Stimulated activated CD4-positive, alpha-beta T cell treated with anti-CD3 and anti-CD28 coated beads, Interleukin-2, amount 100 ng/mL, for 24 hours (primary cell): ENCODE data around the gene HIF1A.
A peak's percentile ranks its signal among the peaks of the same experiment; 100 is the strongest.
"Not testable (repeated sequence)": the region's sequence is repeated elsewhere in the genome, so short reads cannot be mapped to it uniquely, and the experiment has no call there.

Experiments
- DNase-seq, 2 donors: peaks; one replicate each; pipeline ENCODE4 v3.0.0-alpha.2; 2020

HIF1A gene

DNA sequence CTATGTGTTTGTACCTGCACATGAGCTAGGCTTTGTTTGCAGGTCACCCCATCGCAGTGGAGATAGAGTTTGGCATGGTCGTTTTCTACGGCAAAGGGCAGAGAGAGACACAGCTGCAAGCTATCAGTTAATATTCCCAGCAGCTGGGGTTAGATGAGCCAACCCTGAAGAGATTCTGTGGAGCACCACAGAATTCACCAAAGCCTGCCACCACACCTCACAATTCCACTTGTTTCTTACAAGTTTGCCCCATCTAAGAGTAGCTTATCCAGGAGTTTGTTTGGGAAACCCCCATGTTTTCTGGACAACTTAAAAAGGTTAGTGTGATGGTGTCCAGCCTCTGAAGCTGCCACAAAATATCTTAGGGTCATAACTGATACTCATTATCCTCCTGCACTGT is 20.0 kb upstream of the HIF1A start:
- DNase-seq: no peak

DNA sequence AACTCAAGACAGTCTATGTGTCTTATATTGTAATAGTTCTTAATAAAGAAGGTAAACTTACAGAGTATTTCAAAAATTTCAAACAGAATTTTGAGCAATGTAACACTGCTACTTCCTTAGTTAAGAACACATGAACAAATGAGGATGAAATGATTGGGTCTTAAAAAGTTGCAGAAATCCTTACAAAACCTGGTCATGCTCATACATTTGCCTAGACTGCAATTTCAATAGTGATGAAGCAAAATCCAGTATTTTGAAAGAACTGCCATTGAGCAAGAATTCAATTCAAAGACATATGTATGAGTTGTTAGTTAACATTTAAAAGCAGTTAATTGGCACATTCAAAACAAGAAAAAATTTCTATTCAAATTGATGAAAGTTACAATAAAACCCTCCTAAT is 17.8 kb upstream of the HIF1A start:
- DNase-seq: no peak

DNA sequence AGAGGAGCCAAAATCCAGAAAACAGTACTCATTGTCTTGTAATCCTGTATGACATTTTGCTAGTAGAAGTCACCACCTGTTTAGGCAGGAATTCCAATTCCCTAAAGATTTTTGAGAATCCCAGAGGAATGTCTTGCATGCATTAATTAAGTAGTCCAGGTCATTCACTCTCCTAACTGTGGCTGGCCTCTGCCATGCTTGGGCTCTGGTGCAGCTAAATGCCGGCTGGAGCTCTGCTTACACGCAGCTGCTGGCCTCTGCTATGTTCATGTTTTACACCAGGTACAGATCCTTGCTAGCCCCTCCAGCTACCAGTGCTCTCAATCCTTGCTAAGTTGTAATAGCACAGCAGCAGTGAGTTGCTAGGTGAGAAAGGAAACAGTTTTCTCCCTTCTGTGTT is 16.3 kb upstream of the HIF1A start:
- DNase-seq: no peak

DNA sequence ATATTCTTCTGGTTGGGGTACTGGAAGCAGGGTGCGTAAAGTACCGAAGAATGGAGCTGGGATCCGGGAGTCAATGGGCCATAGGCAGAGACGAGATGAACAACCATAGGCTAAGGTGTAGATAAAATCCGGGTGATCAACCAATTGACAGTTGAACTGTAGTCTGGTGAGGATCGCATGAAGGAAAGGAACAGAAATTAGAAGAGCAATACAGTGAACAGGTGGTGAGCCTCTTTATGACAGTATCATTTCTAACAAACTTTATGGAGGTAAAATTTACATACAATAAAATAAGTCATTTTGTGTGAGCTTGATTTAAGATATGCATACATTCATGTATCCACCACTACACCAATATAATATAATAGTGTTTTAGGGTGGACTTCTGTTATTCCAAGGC is 13.9 kb upstream of the HIF1A start:
- no peak for DNase-seq

DNA sequence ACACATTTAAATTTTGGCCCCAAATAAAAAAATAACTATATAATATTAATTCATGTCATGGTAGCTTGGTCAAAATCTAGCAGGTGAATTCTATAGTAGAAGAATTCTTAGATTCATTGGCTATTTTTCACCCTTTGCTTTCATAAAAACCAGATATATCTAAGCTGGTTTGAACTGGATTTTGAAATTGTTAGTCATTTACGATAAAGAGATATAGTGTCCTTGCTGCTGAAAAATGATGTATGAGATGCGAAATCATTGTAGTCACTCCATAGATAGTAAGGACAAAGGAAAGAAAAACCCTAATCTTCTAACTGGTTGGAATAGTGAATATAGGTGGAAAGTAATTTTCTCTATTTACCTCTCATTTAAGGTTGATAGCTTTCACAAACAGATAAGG is 12.2 kb upstream of the HIF1A start:
- DNase-seq: no peak

DNA sequence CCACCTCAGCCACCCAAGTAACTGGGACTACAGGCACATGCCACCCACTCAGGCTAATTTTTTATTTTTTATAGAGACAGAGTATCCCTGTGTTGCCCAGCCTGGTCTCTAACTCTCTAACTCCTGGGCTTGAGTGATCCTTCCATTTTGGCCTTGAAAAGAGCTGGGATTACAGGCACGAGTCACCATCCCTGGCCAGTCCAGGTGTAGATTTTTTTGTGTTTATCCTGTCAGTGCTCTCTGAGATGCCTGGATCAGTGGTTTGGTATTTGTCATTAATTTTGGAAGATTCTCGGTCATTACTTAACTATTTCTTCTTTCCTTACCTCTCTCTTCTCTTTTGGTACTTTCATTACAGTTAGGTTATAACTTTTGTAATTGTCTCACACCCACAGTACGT is 5.3 kb upstream of the HIF1A start:
- no peak for DNase-seq

DNA sequence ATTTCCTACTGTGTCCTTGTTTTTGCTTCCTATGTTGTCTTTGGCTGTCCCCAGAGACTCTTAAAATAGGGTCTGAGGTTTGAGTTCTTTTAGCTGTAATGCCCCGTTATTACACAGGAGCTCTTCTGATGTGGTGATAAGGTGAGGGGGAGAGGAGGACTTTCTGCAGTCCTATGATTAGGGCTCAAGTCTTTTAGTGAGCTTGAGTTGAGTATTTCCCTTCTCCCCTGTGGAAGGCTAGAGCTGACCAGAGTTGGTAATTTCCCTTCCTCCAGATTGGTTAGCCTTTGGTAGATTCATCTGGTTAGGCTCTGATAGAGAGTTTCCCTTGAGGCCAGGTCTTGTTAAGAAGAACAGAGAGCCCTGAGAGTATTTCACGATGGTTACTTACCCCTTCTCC is 4.3 kb upstream of the HIF1A start:
- no peak for DNase-seq

DNA sequence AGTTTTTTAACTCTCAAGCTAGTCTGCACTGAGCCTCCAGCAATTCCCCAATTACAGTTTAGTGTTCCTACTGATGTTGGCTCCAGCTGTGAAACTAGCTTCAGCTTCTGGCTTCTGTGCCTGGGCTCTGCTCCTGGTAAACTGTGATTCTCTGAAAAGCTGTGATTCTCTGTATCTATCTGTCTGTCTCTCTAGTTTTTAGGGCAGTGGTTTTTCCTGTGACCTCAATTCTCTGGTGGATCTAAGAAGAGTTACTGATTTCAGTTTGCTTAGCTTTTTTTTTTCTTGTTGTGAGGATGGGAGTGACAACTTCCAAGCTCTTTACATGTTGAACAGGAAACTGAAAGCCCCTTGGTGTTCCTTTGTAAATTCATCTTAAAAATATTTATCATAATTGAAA is 3.8 kb upstream of the HIF1A start:
- no peak for DNase-seq

DNA sequence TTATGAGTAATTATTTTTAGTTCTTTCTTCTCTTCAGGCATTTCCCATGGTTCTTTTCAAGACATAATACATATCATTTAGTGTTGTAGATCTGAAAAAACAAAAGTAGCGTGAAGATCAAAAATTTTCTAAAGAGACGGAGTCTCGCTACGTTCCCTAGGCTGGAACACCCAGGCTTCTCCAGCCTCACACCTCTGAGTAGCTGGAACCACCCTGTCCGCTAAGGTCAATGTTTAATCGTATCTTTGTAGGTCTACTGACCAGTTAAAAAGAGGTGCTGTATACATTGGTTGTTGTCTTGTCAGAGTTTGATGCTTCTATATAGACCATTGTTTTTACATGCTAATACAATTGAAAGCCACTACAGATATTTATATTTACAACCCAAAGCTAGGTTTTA is 1.3 kb upstream of the HIF1A start:
- no peak for DNase-seq

DNA sequence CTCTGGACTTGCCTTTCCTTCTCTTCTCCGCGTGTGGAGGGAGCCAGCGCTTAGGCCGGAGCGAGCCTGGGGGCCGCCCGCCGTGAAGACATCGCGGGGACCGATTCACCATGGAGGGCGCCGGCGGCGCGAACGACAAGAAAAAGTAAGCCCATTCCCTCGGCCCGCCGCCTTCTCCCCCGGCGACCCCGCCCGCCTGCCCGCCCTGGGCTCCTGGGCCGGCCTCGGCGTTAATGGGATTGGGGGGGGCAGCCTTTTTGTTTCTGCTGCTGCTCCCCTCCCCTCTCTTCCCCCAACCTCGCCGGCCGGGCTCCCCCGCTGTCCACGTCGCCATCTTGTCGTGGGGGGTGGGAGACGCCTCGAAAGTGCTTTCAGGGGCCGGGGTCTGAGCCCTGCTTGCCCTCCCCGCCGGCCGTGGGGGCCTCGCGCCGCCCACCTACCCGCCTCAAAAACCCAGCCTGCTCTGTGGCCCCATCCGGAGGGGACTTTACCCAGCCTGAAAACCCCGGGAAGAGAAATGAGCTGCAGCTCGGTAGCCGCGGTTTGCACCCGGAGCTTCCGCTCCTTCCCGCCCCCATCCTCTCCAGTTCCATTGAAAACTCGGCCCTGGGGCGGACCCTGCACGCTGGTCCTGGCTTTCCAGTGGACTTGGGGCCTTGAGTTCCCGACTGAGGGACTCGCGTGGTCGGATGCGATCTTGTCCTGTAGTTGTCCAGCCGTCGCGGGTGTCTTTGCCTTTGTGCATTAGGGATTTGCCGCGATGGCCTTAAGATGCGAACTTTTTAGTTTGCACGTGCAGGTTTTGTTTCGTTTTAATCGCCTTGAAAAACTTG is 598 bp downstream of the HIF1A start:
- DNase-seq: peak; percentile 64 to 66

DNA sequence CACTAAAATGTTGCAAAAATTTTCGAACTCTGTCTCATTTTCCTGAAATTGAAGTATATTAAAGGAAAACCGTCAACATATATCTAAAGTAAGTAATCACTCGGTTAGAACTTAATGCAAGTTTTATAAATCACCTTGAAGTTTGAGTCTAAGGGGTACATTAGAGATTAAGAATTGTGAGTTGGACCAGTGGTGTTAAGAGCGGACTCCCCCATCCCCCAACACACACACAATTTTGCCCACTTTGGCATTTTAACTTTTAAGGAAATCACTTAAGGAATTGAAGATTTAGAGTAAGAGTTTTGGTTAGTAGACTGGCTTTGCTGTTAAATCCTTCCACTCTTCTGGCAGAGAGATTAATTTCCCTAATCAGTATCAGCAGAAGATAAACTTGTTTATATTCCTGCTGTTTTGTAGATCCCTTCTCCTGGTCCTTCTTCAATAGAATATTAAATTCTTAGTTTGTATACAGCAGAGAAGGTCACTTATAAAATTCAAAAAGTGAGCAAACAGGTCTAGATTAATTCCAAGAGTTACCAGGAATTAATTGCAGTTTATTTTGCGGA is 1.5 kb downstream of the HIF1A start:
- no peak for DNase-seq

DNA sequence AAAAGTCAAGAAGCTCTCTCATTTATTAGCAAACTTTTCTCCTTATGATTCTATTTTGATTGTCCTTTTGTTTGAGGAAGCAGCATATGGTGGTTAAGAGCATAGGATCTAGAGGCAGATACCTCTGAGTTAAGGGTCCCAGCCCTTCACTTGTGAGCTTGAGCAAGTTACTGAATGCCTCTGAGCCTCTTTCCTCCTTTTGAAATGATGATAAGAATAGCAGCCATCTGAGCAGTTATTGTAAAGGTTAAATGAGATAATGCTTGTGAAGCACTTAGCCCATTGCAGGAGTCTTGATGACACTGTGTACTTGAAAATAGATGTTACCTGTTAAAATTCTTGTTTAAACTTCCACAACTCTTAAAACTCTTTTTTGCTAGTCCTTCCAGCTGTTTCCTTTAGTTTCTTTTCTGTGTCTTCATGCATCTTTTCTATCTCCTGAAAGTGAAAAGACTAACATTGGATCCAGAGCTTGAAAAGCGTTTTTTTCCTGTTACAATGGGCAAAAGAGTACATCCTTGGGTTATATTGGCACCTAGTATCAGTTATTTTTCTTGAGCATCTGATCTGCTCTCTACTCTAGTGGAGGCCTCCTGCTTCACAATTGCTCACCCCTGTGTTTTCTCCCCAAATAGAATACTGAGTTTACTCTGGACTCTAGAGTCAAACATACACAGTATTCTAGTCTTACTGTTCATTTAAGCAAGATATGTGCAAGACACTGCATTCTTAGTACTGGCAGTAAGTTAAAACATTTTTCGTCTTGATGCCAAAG is 3.1 kb downstream of the HIF1A start:
- DNase-seq: no peak

DNA sequence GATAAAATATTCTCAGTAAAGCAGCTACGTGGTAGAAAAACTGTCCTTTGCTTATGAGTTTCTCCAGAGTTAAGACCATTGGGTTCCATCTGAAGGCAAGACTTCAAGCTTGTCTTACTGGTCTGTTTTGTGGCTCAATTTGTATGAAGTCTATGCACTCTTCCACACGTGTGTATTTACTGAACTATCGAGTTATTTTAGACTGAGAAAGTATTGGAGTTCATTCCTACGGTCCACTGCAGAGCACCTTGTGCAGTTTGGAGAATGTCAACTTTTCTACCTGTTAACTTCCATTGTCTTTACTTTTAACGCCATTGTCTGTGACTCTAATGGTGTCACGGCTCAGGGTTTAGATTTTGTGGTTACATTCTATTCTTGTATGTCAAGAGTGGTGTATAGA is 3.7 kb downstream of the HIF1A start:
- no peak for DNase-seq

DNA sequence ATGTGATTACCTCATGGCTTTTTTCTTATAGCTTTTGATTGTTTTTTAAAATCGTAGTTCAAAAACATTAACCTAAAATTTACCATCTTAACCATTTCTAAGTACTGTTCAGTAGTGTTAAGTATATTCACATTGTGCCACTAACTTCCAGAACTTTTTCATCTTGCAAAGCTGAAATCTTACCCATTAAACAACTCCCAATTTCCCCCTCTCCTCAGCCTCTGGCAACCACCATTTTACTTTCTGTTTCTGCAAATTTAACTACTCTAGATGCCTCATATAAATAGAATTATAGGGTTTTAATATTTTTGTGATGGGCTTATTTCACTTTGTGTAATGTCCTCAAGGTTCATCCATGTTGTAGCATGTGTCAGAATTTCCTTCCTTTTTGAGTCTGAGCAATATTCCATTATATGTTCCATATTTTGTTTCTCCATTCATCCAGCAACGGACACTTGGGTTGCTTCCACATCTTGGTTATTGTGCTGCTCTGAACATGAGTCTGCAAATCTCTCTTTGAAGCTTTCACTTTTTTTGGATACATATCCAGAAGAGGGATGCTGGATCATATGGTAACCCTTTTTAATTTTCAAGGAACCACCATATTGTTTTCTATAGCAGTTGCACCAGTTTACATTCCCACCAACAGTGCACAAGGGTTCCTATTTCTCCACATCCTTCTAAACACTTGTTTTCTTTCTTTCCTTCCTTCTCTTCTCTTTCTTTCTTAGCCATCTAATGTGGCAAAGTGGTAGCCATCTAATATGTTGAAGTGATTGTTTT is 5.0 kb downstream of the HIF1A start:
- no peak for DNase-seq

DNA sequence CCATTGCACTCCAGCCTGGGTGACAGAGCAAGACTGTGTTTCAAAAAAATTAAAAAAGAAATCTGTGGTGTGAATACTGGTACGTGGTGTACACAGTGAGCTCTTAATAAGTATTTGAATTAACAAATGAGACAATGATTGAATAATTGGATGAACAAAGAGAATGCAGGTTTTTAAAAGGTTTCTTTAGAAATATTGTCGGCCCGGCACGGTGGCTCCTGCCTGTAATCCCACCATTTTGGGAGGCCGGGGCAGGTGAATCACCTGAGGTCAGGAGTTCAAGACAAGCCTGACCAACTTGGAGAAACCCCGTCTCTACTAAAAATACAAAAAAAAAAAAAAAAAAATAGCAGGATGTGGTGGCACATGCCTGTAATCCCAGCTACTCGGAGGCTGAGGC is 6.6 kb downstream of the HIF1A start:
- peak in 1 of 2 donors; percentile 22 for DNase-seq

DNA sequence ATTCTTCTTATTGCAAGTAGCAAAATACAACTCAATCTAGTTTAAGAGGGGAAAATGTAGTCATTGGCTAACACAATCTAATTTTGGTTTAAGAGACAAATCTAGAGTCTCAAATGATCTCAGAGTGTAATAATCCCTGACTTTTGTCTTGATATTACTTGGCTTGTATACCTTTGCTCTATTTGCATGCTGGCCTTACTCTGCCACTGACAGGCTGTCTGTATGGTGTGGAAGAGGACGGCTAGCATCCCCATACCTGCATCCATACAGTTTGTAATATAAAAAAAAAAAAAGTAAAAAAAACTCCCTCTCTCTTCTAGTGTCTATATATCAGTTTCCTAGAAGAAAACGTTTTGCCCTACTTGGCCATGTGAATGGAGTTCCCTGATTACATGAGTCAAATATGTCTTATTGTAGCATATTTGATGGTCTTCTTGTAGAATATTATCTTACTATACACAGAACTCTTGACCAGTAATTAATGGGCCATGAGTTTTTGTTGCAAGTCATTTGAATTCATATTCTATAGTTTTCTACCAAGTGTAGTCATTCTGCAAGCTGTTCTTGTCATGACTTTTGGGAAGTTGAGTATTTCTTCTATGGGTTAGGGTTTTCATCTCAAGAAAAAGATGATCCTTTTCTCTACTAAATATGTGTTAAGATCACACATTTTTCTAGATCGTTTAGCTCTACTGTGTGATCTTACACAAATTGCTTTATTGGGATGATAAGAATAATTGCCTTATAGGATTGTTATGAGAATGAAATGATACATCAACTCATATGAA is 8.2 kb downstream of the HIF1A start:
- DNase-seq: no peak

DNA sequence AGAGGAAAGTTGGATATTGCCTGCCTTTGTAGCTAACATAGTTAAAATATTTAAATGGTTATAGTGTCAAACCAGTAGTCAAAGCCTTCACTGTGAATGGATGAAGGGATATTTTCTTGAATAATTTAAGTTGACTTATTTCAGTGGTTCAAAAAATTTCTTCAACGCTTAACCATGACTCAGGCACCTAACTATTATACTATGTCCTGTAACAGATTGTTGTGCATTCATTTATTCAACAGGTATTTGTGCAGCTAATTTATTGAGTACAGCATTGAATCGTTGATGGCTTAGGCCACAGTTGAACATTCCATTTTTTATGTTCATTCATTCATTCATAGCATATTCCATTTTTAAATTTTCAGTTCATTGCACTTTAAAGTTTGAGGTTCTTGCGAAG is 9.2 kb downstream of the HIF1A start:
- DNase-seq: no peak

DNA sequence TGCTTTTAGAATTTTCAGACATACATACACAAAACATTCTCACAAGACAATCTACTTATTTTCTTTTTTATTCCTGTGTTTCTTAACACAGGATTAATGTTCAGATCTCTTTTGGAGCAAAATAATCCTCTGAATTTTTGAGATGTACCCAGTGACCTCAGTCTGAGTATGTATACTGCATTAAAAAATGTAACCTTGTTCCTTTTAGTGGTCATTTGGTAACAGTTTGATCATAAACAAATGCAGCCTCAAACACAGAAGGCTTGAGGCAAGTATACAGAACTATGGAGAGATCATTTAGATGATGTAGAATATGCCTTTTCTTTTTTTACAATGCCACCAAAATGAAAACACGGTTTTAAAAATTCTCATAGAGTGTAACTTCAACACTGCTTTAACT is 9.7 kb downstream of the HIF1A start:
- DNase-seq: no peak

DNA sequence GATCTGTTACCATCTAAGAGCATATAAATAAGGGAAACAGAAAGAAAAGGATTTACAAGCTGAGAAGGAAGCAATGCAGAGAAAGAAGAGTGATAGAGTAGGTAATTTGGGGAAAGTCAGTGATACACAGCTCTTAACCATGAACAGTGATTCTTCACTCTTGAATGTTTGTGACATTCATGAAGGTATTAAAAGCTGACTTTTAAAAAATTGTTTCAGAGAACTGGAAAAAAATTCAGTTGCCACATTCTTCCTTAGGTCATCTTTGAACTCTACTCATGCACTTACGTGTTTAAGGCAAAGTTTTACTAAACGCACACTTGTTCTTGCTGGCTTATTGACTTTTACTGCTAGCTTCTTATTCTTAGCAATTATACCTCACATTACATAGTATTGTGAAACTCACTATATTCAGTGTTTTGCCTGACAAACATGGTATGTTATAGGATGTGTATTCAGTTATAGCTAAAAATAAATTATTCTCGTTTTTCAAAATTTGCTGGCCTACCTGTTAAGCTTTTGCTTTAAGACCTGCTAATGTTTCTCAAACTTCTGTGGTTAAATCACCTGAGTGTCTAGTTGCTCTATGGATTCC is 10.9 kb downstream of the HIF1A start:
- DNase-seq: no peak

DNA sequence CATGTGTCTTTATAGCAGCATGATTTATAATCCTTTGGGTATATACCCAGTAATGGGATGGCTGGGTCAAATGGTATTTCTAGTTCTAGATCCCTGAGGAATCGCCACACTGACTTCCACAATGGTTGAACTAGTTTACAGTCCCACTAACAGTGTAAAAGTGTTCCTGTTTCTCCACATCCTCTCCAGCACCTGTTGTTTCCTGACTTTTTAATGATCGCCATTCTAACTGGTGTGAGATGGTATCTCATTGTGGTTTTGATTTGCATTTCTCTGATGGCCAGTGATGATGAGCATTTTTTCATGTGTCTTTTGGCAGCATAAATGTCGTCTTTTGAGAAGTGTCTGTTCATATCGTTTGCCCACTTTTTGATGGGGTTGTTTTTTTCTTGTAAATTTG is 12.5 kb downstream of the HIF1A start:
- DNase-seq: not testable (repeated sequence)

DNA sequence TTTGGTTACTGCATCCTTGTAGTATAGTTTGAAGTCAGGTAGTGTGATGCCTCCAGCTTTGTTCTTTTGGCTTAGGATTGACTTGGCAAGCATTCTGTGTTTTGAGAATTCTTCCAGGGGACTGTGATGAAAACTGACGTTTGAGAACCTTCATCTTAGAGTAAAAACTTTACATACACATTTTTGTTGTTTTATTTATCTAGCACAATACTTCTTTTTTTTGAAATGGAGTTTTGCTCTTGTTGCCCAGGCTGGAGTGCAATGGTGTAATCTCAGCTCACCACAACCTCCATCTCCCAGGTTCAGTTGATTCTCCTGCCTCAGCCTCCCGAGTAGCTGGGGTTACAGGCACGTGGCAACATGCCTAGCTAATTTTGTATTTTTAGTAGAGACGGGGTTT is 13.4 kb downstream of the HIF1A start:
- DNase-seq: not testable (repeated sequence)
